Neural progenitor cell (in vitro differentiated cells): ENCODE data around the gene RBP4. TPM values are rescaled to one million over a fixed set of nuclear protein-coding genes. Genes with fewer than 3 reads are reported as not detected.
A peak's percentile ranks its signal among the peaks of the same experiment; 100 is the strongest.

Experiments used
- DNase-seq: peaks from one replicate; pipeline ENCODE4 v3.0.0-alpha.2; 2016; ENCODE audit warnings: low spot score
- H2AFZ ChIP-seq: fragments of 200-600 bp; sonication (generic); replicated peaks from 2 replicates; pipeline ENCODE4 v1.6.1; 2016; ENCODE audit warnings: antibody characterized with exemption
- H3F3A ChIP-seq: fragments of 200-600 bp; sonication (generic); 2 replicates; pipeline ENCODE4 v1.6.1; 2016; ENCODE audit warnings: antibody characterized with exemption, low read depth
- H3K27ac ChIP-seq: fragments of 200-600 bp; sonication (generic); 2 replicates; pipeline ENCODE4 v1.5.1; 2016; ENCODE audit warnings: mild to moderate bottlenecking
- H3K27me3 ChIP-seq: fragments of 200-600 bp; sonication (generic); 2 replicates; pipeline ENCODE4 v1.6.1; 2016; ENCODE audit warnings: mild to moderate bottlenecking, moderate library complexity
- H3K36me3 ChIP-seq: fragments of 200-600 bp; sonication (generic); 2 replicates; pipeline ENCODE4 v1.5.1; 2016
- H3K4me1 ChIP-seq: fragments of 200-600 bp; sonication (generic); 2 replicates; pipeline ENCODE4 v1.6.1; 2016; ENCODE audit warnings: mixed run types
- H3K4me2 ChIP-seq: fragments of 200-600 bp; sonication (generic); 2 replicates; pipeline ENCODE4 v1.6.1; 2016
- H3K4me3 ChIP-seq: fragments of 200-600 bp; sonication (generic); 2 replicates; pipeline ENCODE4 v1.5.1; 2016
- H3K79me2 ChIP-seq: fragments of 200-600 bp; sonication (generic); 2 replicates; pipeline ENCODE4 v1.6.1; 2016; ENCODE audit warnings: low read depth
- H3K9ac ChIP-seq: fragments of 200-600 bp; sonication (generic); 2 replicates; pipeline ENCODE4 v1.6.1; 2016
- H3K9me3 ChIP-seq: fragments of 200-600 bp; sonication (generic); 2 replicates; pipeline ENCODE4 v1.5.1; 2016; ENCODE audit warnings: low read depth
- H4K20me1 ChIP-seq: fragments of 200-600 bp; sonication (generic); 2 replicates; pipeline ENCODE4 v1.6.1; 2016; ENCODE audit warnings: low read depth
- H3K27ac Mint-ChIP-seq: 3 replicates; pipeline ENCODE4 v1.8.0; 2021; ENCODE audit warnings: mixed read lengths
- H3K27me3 Mint-ChIP-seq: 2 replicates; pipeline ENCODE4 v1.8.0; 2022; ENCODE audit warnings: low read depth, mild to moderate bottlenecking, inconsistent platforms, moderate library complexity, mixed read lengths; ENCODE audit not compliant: insufficient read depth
- H3K36me3 Mint-ChIP-seq: 3 replicates; pipeline ENCODE4 v1.8.0; 2021; ENCODE audit warnings: mixed read lengths
- H3K4me1 Mint-ChIP-seq: 3 replicates; pipeline ENCODE4 v1.8.0; 2021; ENCODE audit warnings: mixed read lengths
- H3K4me3 Mint-ChIP-seq: 3 replicates; pipeline ENCODE4 v1.8.0; 2021; ENCODE audit warnings: mild to moderate bottlenecking, moderate library complexity, mixed read lengths
- H3K9me3 Mint-ChIP-seq: 3 replicates; pipeline ENCODE4 v1.8.0; 2020; ENCODE audit warnings: mixed read lengths
- CTCF ChIP-seq: fragments of 200-600 bp; sonication (generic); IDR thresholded peaks from 2 replicates; pipeline ENCODE4 v1.5.1; 2017; ENCODE audit warnings: antibody characterized with exemption, mild to moderate bottlenecking
- EZH2 ChIP-seq: fragments of 200-600 bp; sonication (generic); IDR thresholded peaks from 2 replicates; pipeline ENCODE4 v1.6.1; 2017; ENCODE audit warnings: antibody characterized with exemption, mild to moderate bottlenecking, moderate library complexity
- EZH2phosphoT487 ChIP-seq: fragments of 200-600 bp; sonication (generic); IDR thresholded peaks from 2 replicates; pipeline ENCODE4 v1.6.1; 2017; ENCODE audit warnings: antibody characterized with exemption
- total RNA-seq: library from RNA; depleted of rRNA; stranded (reverse); fragments of >200 nt; gene quantifications from 2 replicates; pipeline ENCODE4 v1.2.3, GENCODE V29; 2015; ENCODE audit warnings: low replicate concordance

The RBP4 gene
- total RNA-seq, 1 donor from 2014 or later, result 0.28 TPM

- no peak overlapping the region for H3K4me3 ChIP-seq
- H3K36me3 Mint-ChIP-seq, result peaks cover 3% of the 10 kb centered on the region
- H3K4me1 ChIP-seq, result peaks cover 6% of the 10 kb centered on the region
- H3K9me3 Mint-ChIP-seq, result peaks cover 13% of the 10 kb centered on the region
- H3F3A ChIP-seq, result peaks cover 2% of the 10 kb centered on the region
- no peaks in the 10 kb centered on the region for H3K36me3 ChIP-seq
- TF ChIP-seq EZH2 (no peak), CTCF (no peak), EZH2phosphoT487 (no peak)
- H3K27me3 Mint-ChIP-seq, result peaks cover 16% of the 10 kb centered on the region
- H3K27me3 ChIP-seq, result peaks cover 20% of the 10 kb centered on the region
- H2AFZ ChIP-seq, result no peak overlapping the region
- no peaks in the 10 kb centered on the region for H3K9me3 ChIP-seq
- H3K4me1 Mint-ChIP-seq, result peaks cover 10% of the 10 kb centered on the region
- no peak overlapping the region for H3K27ac ChIP-seq
- DNase-seq, result no peak
- H3K9ac ChIP-seq, result no peak overlapping the region
- no peak overlapping the region for H3K27ac Mint-ChIP-seq
- H4K20me1 ChIP-seq, result no peaks in the 10 kb centered on the region
- no peak overlapping the region for H3K4me2 ChIP-seq
- no peak overlapping the region for H3K4me3 Mint-ChIP-seq
- no peaks in the 10 kb centered on the region for H3K79me2 ChIP-seq
Measured at GRCh38 chr10:93560541-93560940, 40.5 kb downstream of the RBP4 start.

GRCh38 chr10:93559490-93559889 lies 41.5 kb downstream of the RBP4 start:
- Histone ChIP-seq H3K4me2 (no peak overlapping the region), H3K27me3 (peaks cover 10% of the 10 kb centered on the region), H3K4me1 (peaks cover 9% of the 10 kb centered on the region), H3K9me3 (no peaks in the 10 kb centered on the region), H3K27ac (no peak overlapping the region), H4K20me1 (no peaks in the 10 kb centered on the region), H2AFZ (no peak overlapping the region), H3K36me3 (no peaks in the 10 kb centered on the region), H3K9ac (no peak overlapping the region), H3K79me2 (no peaks in the 10 kb centered on the region), H3F3A (peaks cover 4% of the 10 kb centered on the region), H3K4me3 (no peak overlapping the region)
- Mint-ChIP-seq H3K27ac (no peak overlapping the region), H3K27me3 (peaks cover 12% of the 10 kb centered on the region), H3K4me3 (no peak overlapping the region), H3K4me1 (peaks cover 12% of the 10 kb centered on the region), H3K9me3 (peaks cover 13% of the 10 kb centered on the region), H3K36me3 (peaks cover 3% of the 10 kb centered on the region)
- no peak for DNase-seq
- TF ChIP-seq CTCF, result no peak
- TF ChIP-seq EZH2, result no peak
- no peak for TF ChIP-seq EZH2phosphoT487

GRCh38 chr10:93554760-93555432 lies 46.1 kb downstream of the RBP4 start:
- TF ChIP-seq CTCF (peak; percentile 83), EZH2phosphoT487 (no peak)
- H2AFZ ChIP-seq, result peak overlapping the region; percentile 99
- H4K20me1 ChIP-seq, result no peaks in the 10 kb centered on the region
- no peak overlapping the region for H3K9ac ChIP-seq
- H3K79me2 ChIP-seq, result no peaks in the 10 kb centered on the region
- Mint-ChIP-seq H3K4me3 (peak overlapping the region; percentile 36), H3K27me3 (peaks cover 3% of the 10 kb centered on the region), H3K4me1 (peaks cover 12% of the 10 kb centered on the region), H3K36me3 (peaks cover 3% of the 10 kb centered on the region), H3K27ac (no peak overlapping the region), H3K9me3 (peaks cover 6% of the 10 kb centered on the region)
- peak; percentile 90 for DNase-seq
- H3K36me3 ChIP-seq, result no peaks in the 10 kb centered on the region
- H3K27ac ChIP-seq, result no peak overlapping the region
- peaks cover 4% of the 10 kb centered on the region for H3F3A ChIP-seq
- no peaks in the 10 kb centered on the region for H3K9me3 ChIP-seq
- no peak overlapping the region for H3K4me2 ChIP-seq
- H3K4me1 ChIP-seq, result peaks cover 4% of the 10 kb centered on the region
- no peaks in the 10 kb centered on the region for H3K27me3 ChIP-seq
- no peak overlapping the region for H3K4me3 ChIP-seq
